PFSK-1 (cell line): ENCODE measurements around the gene ROCK1.

Experiments used
- POLR2AphosphoS5 ChIP-seq: IDR thresholded peaks from 2 replicates; pipeline ENCODE4 v1.6.1; 2012; ENCODE audit warnings: low read depth, mild to moderate bottlenecking, control low read depth, low read length, moderate library complexity
- SIN3A ChIP-seq: IDR thresholded peaks from 2 replicates; pipeline ENCODE4 v1.6.1; 2012; ENCODE audit warnings: mild to moderate bottlenecking, low read length, moderate library complexity, borderline replicate concordance; ENCODE audit not compliant: insufficient read depth
- TAF1 ChIP-seq: IDR thresholded peaks from 2 replicates; pipeline ENCODE4 v1.6.1; 2012; ENCODE audit warnings: low read length, control low read depth, borderline replicate concordance; ENCODE audit not compliant: insufficient read depth
- TF ChIP-seq, protein P1 (sequence below), 2 experiments: IDR thresholded peaks; 2 replicates each; pipeline versions ENCODE4 v1.6.1 to v1.8.0; 2011 to 2012; ENCODE audit warnings: low read depth in 2 of 2, low read length in 2 of 2, control low read depth in 1 of 2, inconsistent platforms in 1 of 2, mild to moderate bottlenecking in 1 of 2, moderate library complexity in 1 of 2; ENCODE audit not compliant: insufficient read depth in 1 of 2

DNA sequence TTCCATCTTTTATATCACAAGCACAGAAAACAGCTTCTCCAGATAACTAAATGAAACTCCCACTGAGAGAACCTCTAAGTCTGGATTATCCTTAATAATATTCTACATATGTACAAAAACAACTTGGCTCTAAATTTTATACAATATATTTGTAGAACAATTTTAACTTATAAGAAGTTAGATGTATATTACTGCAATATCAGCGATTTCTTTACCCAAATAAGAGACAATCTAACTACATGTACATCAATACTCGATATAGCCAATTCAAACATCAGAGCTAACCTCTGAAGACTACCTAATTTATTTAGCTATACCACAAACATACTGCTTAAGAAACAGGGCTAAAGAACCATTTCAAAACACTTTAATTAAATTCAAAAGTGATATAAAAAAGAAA is 148.6 kb downstream of the ROCK1 start:
- no peak for TF ChIP-seq SIN3A
- no peak for TF ChIP-seq POLR2AphosphoS5
- TF ChIP-seq, protein P1, sequence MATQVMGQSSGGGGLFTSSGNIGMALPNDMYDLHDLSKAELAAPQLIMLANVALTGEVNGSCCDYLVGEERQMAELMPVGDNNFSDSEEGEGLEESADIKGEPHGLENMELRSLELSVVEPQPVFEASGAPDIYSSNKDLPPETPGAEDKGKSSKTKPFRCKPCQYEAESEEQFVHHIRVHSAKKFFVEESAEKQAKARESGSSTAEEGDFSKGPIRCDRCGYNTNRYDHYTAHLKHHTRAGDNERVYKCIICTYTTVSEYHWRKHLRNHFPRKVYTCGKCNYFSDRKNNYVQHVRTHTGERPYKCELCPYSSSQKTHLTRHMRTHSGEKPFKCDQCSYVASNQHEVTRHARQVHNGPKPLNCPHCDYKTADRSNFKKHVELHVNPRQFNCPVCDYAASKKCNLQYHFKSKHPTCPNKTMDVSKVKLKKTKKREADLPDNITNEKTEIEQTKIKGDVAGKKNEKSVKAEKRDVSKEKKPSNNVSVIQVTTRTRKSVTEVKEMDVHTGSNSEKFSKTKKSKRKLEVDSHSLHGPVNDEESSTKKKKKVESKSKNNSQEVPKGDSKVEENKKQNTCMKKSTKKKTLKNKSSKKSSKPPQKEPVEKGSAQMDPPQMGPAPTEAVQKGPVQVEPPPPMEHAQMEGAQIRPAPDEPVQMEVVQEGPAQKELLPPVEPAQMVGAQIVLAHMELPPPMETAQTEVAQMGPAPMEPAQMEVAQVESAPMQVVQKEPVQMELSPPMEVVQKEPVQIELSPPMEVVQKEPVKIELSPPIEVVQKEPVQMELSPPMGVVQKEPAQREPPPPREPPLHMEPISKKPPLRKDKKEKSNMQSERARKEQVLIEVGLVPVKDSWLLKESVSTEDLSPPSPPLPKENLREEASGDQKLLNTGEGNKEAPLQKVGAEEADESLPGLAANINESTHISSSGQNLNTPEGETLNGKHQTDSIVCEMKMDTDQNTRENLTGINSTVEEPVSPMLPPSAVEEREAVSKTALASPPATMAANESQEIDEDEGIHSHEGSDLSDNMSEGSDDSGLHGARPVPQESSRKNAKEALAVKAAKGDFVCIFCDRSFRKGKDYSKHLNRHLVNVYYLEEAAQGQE (IDR thresholded peaks at IDR 0.05; ENCODE audit: insufficient read depth in 1 of 2, low read depth in 2 of 2, low read length in 2 of 2): no peak
- TF ChIP-seq TAF1: no peak
